BE2C (cell line): ENCODE measurements around the gene SBNO1.
"Not testable (repeated sequence)": the region's sequence is repeated elsewhere in the genome, so short reads cannot be mapped to it uniquely, and the experiment has no call there.

Experiments
- DNase-seq: peaks from one replicate; pipeline ENCODE4 v3.0.0-alpha.2; 2020
- H3K27me3 ChIP-seq: fragments of 250-450 bp; sonication (Bioruptor Pico); 2 replicates; pipeline ENCODE4 v1.5.1; 2020; ENCODE audit warnings: mild to moderate bottlenecking
- H3K36me3 ChIP-seq: fragments of 250-450 bp; sonication (Bioruptor Pico); 2 replicates; pipeline ENCODE4 v1.5.1; 2020; ENCODE audit warnings: mild to moderate bottlenecking
- H3K4me1 ChIP-seq: fragments of 250-450 bp; sonication (Bioruptor Pico); 2 replicates; pipeline ENCODE4 v1.5.1; 2020
- H3K4me3 ChIP-seq: 2 replicates; pipeline ENCODE4 v1.5.1; 2011; ENCODE audit warnings: low read depth, low read length
- H3K9me3 ChIP-seq: fragments of 250-450 bp; sonication (Bioruptor Pico); 2 replicates; pipeline ENCODE4 v1.5.1; 2020
- TF ChIP-seq, protein P1 (sequence below): IDR thresholded peaks from 2 replicates; pipeline ENCODE4 v1.5.1; 2012; ENCODE audit warnings: mild to moderate bottlenecking, low read depth, low read length

The SBNO1 gene

DNA sequence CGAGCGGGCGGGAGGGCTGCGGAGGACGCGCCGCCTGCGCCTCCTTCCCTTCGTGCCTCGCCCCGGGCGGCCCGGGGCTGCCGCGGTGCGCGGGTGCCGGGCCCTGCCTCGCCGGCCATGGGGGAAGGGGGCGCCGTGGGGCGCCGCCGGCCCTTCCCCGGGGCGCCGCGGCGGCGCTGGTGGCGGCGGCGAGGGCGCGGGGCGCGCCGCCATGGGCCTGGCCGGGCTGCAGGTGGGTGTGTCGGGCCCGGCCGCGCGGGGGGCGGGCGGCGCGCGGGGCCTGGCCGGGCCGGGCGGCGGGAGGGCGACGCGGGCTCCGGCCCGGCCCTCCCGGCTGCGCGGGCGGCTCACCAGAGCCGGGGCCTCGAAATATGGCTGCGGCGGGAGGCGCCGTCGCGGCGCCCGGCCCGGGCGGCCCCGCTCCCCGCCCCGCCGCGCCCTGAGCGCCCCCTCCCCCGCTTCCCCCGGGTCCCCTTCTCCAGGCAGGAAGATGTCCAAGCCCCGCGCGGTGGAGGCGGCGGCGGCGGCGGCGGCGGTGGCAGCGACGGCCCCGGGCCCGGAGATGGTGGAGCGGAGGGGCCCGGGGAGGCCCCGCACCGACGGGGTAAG, 24.4 kb upstream of the SBNO1 start:
- TF ChIP-seq, protein P1, sequence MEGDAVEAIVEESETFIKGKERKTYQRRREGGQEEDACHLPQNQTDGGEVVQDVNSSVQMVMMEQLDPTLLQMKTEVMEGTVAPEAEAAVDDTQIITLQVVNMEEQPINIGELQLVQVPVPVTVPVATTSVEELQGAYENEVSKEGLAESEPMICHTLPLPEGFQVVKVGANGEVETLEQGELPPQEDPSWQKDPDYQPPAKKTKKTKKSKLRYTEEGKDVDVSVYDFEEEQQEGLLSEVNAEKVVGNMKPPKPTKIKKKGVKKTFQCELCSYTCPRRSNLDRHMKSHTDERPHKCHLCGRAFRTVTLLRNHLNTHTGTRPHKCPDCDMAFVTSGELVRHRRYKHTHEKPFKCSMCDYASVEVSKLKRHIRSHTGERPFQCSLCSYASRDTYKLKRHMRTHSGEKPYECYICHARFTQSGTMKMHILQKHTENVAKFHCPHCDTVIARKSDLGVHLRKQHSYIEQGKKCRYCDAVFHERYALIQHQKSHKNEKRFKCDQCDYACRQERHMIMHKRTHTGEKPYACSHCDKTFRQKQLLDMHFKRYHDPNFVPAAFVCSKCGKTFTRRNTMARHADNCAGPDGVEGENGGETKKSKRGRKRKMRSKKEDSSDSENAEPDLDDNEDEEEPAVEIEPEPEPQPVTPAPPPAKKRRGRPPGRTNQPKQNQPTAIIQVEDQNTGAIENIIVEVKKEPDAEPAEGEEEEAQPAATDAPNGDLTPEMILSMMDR, result no peak
- H3K27me3 ChIP-seq, result no peaks in the 10 kb centered on the region
- H3K9me3 ChIP-seq, result no peaks in the 10 kb centered on the region
- H3K4me1 ChIP-seq, result peaks cover 4% of the 10 kb centered on the region
- H3K4me3 ChIP-seq, result peak overlapping the region; percentile 77; the same call in 1 of the 2 replicates
- H3K36me3 ChIP-seq, result peaks cover 36% of the 10 kb centered on the region
- DNase-seq, result peak; percentile 32

DNA sequence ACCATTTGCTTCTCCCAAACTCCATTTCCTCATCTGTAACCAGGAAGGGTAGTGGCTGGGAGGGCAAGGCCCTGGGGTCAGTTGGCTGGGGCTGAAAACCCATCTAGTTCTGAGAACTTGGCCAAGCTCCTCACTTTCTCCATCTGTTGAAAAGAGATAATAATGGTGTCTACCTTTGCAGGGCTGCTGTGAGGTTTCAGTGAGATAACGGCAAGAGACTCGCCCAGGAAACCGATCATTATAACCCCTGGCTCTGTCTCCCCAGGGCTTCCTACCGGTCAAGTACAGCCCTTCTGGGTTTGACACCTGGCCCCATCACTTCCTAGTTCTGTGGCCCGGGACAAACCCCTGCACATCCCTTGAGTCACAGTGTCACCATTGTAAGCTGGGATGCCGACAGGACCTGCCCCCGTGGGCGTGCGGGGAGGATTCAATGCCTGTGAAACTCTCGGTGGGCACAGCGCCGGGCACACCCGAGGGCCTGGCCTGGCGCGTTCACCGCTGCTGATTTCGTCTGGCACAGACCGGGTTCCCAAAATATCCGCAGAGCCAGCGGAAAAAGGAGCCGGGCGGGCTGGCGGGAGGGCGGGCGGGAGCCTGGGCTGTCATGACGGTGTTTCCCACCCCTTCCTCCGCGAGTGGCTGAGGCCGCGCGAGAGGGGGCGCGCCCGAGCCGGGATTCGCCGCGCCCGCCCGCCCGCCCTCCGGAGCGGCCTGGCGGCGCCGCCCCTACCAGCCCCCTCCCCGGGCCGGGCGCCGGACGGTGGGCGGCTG, 23.7 kb upstream of the SBNO1 start:
- H3K4me1 ChIP-seq, result peaks cover 4% of the 10 kb centered on the region
- peak; percentile 86 for DNase-seq
- H3K27me3 ChIP-seq, result no peaks in the 10 kb centered on the region
- H3K36me3 ChIP-seq, result peaks cover 31% of the 10 kb centered on the region
- peak overlapping the region; percentile 76 for H3K4me3 ChIP-seq
- H3K9me3 ChIP-seq, result no peaks in the 10 kb centered on the region
- TF ChIP-seq, protein P1, result no peak

DNA sequence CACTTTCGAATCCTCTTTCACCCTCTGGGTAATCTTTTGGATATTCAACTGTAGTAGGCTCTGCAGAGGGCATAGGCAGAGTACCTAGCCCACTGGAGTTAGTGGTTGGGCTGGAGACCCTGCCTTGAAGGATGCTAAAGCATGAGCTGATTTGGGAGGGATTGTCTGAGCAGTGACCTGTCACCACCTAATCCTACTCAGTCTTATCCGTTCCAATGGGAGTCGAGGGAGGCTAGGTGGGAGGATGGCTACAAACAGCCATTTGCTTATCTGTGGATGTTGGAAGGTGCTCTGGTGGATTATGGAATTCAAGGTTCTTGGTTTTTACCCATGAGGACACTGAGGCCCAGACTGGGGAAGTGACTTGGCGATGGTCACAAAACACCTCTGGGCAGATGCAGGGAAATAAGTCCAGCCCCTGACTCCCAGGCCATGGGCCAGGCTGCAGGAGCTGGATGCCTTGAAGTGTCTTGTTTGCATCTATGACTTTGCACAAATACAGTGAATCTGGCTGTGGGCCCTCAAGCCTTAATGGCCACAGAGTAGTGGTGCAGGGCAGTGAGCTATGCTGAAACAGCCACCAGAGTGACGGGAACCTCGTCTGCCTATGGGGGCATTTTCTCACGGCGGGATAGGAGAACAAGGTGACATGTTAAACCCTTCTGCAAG, 23.0 kb upstream of the SBNO1 start:
- Histone ChIP-seq H3K4me1 (peaks cover 4% of the 10 kb centered on the region), H3K9me3 (no peaks in the 10 kb centered on the region), H3K36me3 (peaks cover 24% of the 10 kb centered on the region), H3K27me3 (no peaks in the 10 kb centered on the region), H3K4me3 (peak overlapping the region; percentile 76)
- DNase-seq, result no peak
- TF ChIP-seq, protein P1, result no peak

DNA sequence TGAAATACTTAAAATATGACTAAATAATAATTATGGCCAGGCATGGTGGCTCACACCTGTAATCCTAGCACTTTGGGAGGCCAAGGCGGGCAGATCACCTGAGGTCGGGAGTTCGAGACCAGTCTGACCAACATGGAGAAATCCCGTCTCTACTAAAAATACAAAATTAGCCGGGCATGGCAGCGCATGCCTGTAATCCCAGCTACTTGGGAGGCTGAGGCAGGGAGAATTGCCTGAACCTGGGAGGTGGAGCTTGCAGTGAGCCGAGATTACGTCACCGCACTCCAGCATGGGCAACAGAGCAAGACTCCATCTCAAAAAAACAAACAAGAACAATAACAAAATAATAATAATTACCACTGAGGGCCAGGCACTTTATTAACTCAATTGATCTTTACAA, 20.9 kb upstream of the SBNO1 start:
- H3K4me3 ChIP-seq, result peak overlapping the region; percentile 95; the same call in 1 of the 2 replicates
- not testable (repeated sequence) for DNase-seq, H3K9me3 ChIP-seq, H3K4me1 ChIP-seq, H3K27me3 ChIP-seq, H3K36me3 ChIP-seq

DNA sequence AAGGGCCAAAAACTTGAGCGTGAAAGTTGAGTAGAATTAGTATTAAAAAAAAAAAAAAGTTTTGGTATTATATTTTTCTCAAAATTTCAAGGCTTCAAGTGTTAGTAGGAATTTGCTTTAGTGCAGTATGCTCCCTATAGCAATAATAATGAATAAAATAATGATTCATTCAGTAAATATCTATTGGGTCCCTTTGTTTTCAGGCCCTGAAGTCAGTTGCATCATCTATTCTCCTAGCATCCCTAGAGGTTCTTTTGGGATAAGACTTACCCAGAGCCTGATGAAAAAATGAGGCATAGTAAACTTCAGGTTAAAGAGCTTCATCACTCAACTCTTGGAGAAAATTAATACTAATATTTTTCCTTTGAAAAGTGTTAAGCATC, 20.3 kb upstream of the SBNO1 start:
- TF ChIP-seq, protein P1, result no peak
- no peaks in the 10 kb centered on the region for H3K36me3 ChIP-seq
- no peaks in the 10 kb centered on the region for H3K9me3 ChIP-seq
- peak overlapping the region; percentile 95 for H3K4me3 ChIP-seq
- DNase-seq, result no peak
- H3K4me1 ChIP-seq, result no peaks in the 10 kb centered on the region; the same call in 1 of the 2 replicates
- no peaks in the 10 kb centered on the region for H3K27me3 ChIP-seq

DNA sequence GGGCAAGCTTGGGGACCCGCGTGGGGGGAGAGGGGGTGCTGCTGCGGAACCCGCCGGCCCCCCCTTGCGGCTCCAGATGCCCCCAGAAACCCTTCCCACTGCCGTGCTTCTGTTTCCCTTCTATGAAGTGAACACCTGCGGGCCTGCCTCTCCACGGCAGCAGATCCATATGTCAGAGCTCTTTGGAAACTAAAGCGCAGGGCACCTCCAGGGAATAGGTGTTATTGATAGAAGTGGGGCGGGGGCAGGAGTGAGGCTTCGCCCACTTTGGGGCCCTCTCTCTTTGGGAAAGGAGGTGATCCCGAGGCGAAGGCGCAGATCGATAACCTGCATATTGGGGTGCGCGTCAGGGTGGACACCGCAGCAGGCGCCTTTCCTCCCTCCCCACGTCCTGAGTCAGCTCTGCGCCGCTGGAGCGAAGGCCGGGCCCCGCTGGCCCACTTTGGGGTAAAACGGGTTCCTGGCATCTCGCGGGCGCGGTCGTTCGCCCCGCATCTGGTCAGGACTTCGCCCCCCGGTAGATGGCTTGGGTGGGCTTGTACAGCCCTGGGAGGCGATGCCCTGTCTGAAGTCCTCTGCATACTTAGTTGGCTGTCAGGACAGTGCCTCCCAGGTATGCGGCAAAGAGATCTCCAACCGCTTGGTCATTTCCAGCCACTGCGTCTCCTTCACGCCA, 19.8 kb upstream of the SBNO1 start:
- H3K27me3 ChIP-seq, result no peaks in the 10 kb centered on the region
- TF ChIP-seq, protein P1, result no peak
- H3K9me3 ChIP-seq, result no peaks in the 10 kb centered on the region
- no peaks in the 10 kb centered on the region; the same call in 1 of the 2 replicates for H3K4me1 ChIP-seq
- H3K36me3 ChIP-seq, result no peaks in the 10 kb centered on the region
- DNase-seq, result no peak
- peak overlapping the region; percentile 95 for H3K4me3 ChIP-seq
